Glutamatergic neuron (in vitro differentiated cells): ENCODE results near the gene MIA2. TPM values are rescaled to one million over a fixed set of nuclear protein-coding genes. Genes with fewer than 3 reads are reported as not detected.
A peak's percentile ranks its signal among the peaks of the same experiment; 100 is the strongest.
"Not testable (repeated sequence)": the region's sequence is repeated elsewhere in the genome, so short reads cannot be mapped to it uniquely, and the experiment has no call there.

Experiments
- DNase-seq: peaks from one replicate; pipeline ENCODE4 v3.0.0; 2022
- H3K27ac Mint-ChIP-seq: one replicate; pipeline ENCODE4 v1.8.0; 2020; ENCODE audit warnings: mild to moderate bottlenecking, mixed read lengths, inconsistent platforms; ENCODE audit not compliant: unreplicated experiment
- H3K27me3 Mint-ChIP-seq: one replicate; pipeline ENCODE4 v1.8.0; 2020; ENCODE audit warnings: mild to moderate bottlenecking, moderate library complexity, mixed read lengths, inconsistent platforms; ENCODE audit not compliant: unreplicated experiment
- H3K36me3 Mint-ChIP-seq: one replicate; pipeline ENCODE4 v1.8.0; 2020; ENCODE audit warnings: mild to moderate bottlenecking, mixed read lengths, inconsistent platforms; ENCODE audit not compliant: unreplicated experiment
- H3K4me1 Mint-ChIP-seq: one replicate; pipeline ENCODE4 v1.8.0; 2020; ENCODE audit warnings: mild to moderate bottlenecking, low read depth, mixed read lengths, inconsistent platforms; ENCODE audit not compliant: unreplicated experiment
- H3K4me3 Mint-ChIP-seq: one replicate; pipeline ENCODE4 v1.8.0; 2020; ENCODE audit warnings: mild to moderate bottlenecking, mixed read lengths, inconsistent platforms; ENCODE audit not compliant: unreplicated experiment
- H3K9me3 Mint-ChIP-seq: one replicate; pipeline ENCODE4 v1.8.0; 2020; ENCODE audit warnings: mild to moderate bottlenecking, moderate library complexity, mixed read lengths, inconsistent platforms; ENCODE audit not compliant: unreplicated experiment
- CTCF ChIP-seq: fragments of 200-600 bp; sonication (generic); IDR thresholded peaks from one replicate; pipeline ENCODE4 v1.5.0; 2021; ENCODE audit not compliant: partially characterized antibody, unreplicated experiment
- total RNA-seq: library from RNA; stranded (reverse); fragmentation: NEBNext Ultra II Directional; extraction: Animal tissue kit (Norgen Biotek cat#: 25700); gene quantifications from one replicate; pipeline ENCODE4 v1.2.1, GENCODE V29; 2021; ENCODE audit not compliant: unreplicated experiment

Gene MIA2
- total RNA-seq, 1 donor from 2014 or later = 9.7 TPM

- no peak for DNase-seq
Measured at GRCh38 chr14:39203659-39204606, 29.8 kb upstream of the MIA2 start.

GRCh38 chr14:39207430-39207829 is 26.3 kb upstream of the MIA2 start:
- DNase-seq, H3K27ac Mint-ChIP-seq, H3K36me3 Mint-ChIP-seq, H3K4me1 Mint-ChIP-seq, H3K27me3 Mint-ChIP-seq, H3K9me3 Mint-ChIP-seq, H3K4me3 Mint-ChIP-seq: not testable (repeated sequence)

More at GRCh38 chr14:39203659-39204606, 29.8 kb upstream of the MIA2 start:
- Mint-ChIP-seq H3K4me1 (no peaks in the 10 kb centered on the region), H3K27me3 (no peaks in the 10 kb centered on the region), H3K9me3 (no peaks in the 10 kb centered on the region), H3K4me3 (no peak overlapping the region), H3K27ac (no peak overlapping the region), H3K36me3 (no peaks in the 10 kb centered on the region)
- no peak for TF ChIP-seq CTCF

DNA sequence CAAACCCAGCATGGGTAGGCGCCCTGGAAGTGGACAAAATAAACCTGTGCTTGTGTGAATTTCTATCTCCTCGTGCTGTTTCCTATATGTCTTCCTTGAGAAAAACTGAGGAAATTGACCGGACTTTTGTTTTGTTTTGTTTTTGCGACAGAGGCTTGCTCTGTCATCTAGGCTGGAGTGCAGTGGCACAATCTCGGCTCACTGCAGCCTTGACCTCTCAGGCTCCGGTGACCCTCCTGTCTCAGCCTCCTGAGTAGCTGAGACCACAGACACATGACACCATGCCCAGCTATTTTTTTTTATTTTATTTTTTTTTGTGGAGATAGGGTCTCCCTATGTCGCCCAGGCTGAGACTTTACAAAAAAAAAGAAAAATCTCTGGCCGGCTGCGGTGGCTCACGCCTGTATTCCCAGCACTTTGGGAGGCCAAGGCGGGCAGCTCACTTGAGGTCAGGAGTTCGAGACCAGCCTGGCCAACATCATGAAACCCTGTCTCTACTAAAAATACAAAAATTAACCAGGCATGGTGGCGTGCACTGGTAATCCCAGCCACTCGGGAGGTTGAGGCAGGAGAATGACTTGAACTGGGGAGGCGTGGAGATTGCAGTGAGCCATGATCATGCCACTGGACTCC is 22.5 kb upstream of the MIA2 start:
- H3K36me3 Mint-ChIP-seq = no peaks in the 10 kb centered on the region
- DNase-seq = no peak
- no peak for TF ChIP-seq CTCF
- H3K9me3 Mint-ChIP-seq = no peaks in the 10 kb centered on the region
- no peak overlapping the region for H3K27ac Mint-ChIP-seq
- no peaks in the 10 kb centered on the region for H3K27me3 Mint-ChIP-seq
- H3K4me1 Mint-ChIP-seq = peaks cover 8% of the 10 kb centered on the region
- no peak overlapping the region for H3K4me3 Mint-ChIP-seq

DNA sequence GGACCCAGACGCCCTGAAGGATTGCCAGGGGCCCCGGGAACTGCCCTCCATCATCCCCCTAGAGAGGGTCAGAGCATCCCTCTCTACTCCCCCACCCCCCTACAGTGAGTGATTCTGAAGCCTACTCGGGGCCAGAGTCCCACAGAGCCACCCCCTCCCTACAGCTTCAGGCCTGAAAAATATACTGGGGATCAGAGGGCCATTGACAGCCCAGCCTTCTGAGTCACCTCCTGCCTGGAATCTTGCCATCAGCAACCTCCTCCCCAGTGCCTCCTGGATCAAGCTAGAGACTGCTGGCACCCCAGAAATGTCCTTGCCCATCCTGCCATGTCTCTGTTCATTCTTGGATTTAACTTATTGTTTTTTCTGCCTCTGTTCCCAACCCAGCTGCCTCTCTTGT is 21.7 kb upstream of the MIA2 start:
- no peaks in the 10 kb centered on the region for H3K36me3 Mint-ChIP-seq
- peaks cover 8% of the 10 kb centered on the region for H3K4me1 Mint-ChIP-seq
- no peaks in the 10 kb centered on the region for H3K9me3 Mint-ChIP-seq
- peak overlapping the region; percentile 28 for H3K27ac Mint-ChIP-seq
- no peak overlapping the region for H3K4me3 Mint-ChIP-seq
- TF ChIP-seq CTCF = no peak
- no peaks in the 10 kb centered on the region for H3K27me3 Mint-ChIP-seq
- DNase-seq = no peak

- Mint-ChIP-seq H3K4me3 (peak overlapping the region; percentile 6), H3K27me3 (no peaks in the 10 kb centered on the region), H3K4me1 (peaks cover 8% of the 10 kb centered on the region), H3K36me3 (no peaks in the 10 kb centered on the region), H3K27ac (no peak overlapping the region), H3K9me3 (no peaks in the 10 kb centered on the region)
- DNase-seq = no peak
- no peak for TF ChIP-seq CTCF
Measured at GRCh38 chr14:39212693-39213092, 21.0 kb upstream of the MIA2 start.
